Mucosa of rectum (tissue), 2 donors: ENCODE measurements around the gene RCOR1.
"Not testable (repeated sequence)": the region's sequence is repeated elsewhere in the genome, so short reads cannot be mapped to it uniquely, and the experiment has no call there.

Source experiments
- H3K27ac ChIP-seq, 2 donors: one replicate each; pipeline ENCODE4 v1.7.0; 2013; ENCODE audit warnings: inconsistent platforms in 2 of 2, low read depth in 2 of 2, low read length in 2 of 2
- H3K27me3 ChIP-seq, 2 donors: one replicate each; pipeline ENCODE4 v1.7.0; 2013; ENCODE audit warnings: low read length in 2 of 2; ENCODE audit not compliant: control insufficient read depth in 2 of 2, insufficient read depth in 2 of 2
- H3K36me3 ChIP-seq, 2 donors: one replicate each; pipeline ENCODE4 v1.7.0; 2013; ENCODE audit warnings: low read length in 2 of 2; ENCODE audit not compliant: control insufficient read depth in 2 of 2, insufficient read depth in 2 of 2
- H3K4me1 ChIP-seq, 2 donors: one replicate each; pipeline ENCODE4 v1.7.0; 2013; ENCODE audit warnings: low read length in 2 of 2, mild to moderate bottlenecking in 1 of 2; ENCODE audit not compliant: control insufficient read depth in 2 of 2, insufficient read depth in 2 of 2
- H3K4me3 ChIP-seq, 2 donors: one replicate each; pipeline ENCODE4 v1.7.0; 2013; ENCODE audit warnings: low read length in 2 of 2
- H3K9ac ChIP-seq, 2 donors: one replicate each; pipeline ENCODE4 v1.7.0; 2013; ENCODE audit warnings: low read length in 2 of 2, low read depth in 1 of 2, mild to moderate bottlenecking in 1 of 2
- H3K9me3 ChIP-seq, 2 donors: one replicate each; pipeline ENCODE4 v1.7.0; 2013; ENCODE audit warnings: low read length in 2 of 2; ENCODE audit not compliant: control insufficient read depth in 2 of 2
- donor health status: healthy.
- donor health status: Normal muscosa, but diverticular disease.

Gene RCOR1

GRCh38 chr14:102758087-102758486 lies 165.6 kb downstream of the RCOR1 start:
- H3K9me3 ChIP-seq = no peaks in the 10 kb centered on the region
- H3K27ac ChIP-seq = no peak overlapping the region
- H3K9ac ChIP-seq = no peak overlapping the region
- H3K4me1 ChIP-seq = no peaks in the 10 kb centered on the region
- no peaks in the 10 kb centered on the region for H3K36me3 ChIP-seq
- H3K27me3 ChIP-seq = no peaks in the 10 kb centered on the region
- H3K4me3 ChIP-seq = no peak overlapping the region

- H3K4me3 ChIP-seq = no peak overlapping the region
- H3K4me1 ChIP-seq = no peaks in the 10 kb centered on the region
- H3K36me3 ChIP-seq = no peaks in the 10 kb centered on the region
- H3K27me3 ChIP-seq = no peaks in the 10 kb centered on the region
- H3K9me3 ChIP-seq = no peaks in the 10 kb centered on the region
- no peak overlapping the region for H3K27ac ChIP-seq
- no peak overlapping the region for H3K9ac ChIP-seq
Measured at GRCh38 chr14:102759456-102760187, 167.2 kb downstream of the RCOR1 start.

- no peak overlapping the region for H3K27ac ChIP-seq
- H3K9ac ChIP-seq = no peak overlapping the region
- H3K27me3 ChIP-seq = no peaks in the 10 kb centered on the region
- H3K9me3 ChIP-seq = no peaks in the 10 kb centered on the region
- no peaks in the 10 kb centered on the region for H3K4me1 ChIP-seq
- no peaks in the 10 kb centered on the region for H3K36me3 ChIP-seq
- no peak overlapping the region for H3K4me3 ChIP-seq
Measured at GRCh38 chr14:102760496-102761193, 168.2 kb downstream of the RCOR1 start.

GRCh38 chr14:102761206-102761605 lies 168.8 kb downstream of the RCOR1 start:
- Histone ChIP-seq H3K9me3 (no peaks in the 10 kb centered on the region), H3K4me3 (no peak overlapping the region), H3K36me3 (no peaks in the 10 kb centered on the region), H3K27ac (no peak overlapping the region), H3K4me1 (no peaks in the 10 kb centered on the region), H3K27me3 (no peaks in the 10 kb centered on the region), H3K9ac (no peak overlapping the region)

GRCh38 chr14:102764220-102764671 lies 171.8 kb downstream of the RCOR1 start:
- H3K4me1 ChIP-seq = no peaks in the 10 kb centered on the region
- H3K9ac ChIP-seq = no peak overlapping the region
- no peak overlapping the region for H3K27ac ChIP-seq
- H3K36me3 ChIP-seq = no peaks in the 10 kb centered on the region
- no peaks in the 10 kb centered on the region for H3K27me3 ChIP-seq
- no peak overlapping the region for H3K4me3 ChIP-seq
- H3K9me3 ChIP-seq = no peaks in the 10 kb centered on the region

GRCh38 chr14:102765770-102766169 lies 173.3 kb downstream of the RCOR1 start:
- H3K4me3 ChIP-seq, H3K9me3 ChIP-seq, H3K27ac ChIP-seq, H3K4me1 ChIP-seq, H3K36me3 ChIP-seq, H3K27me3 ChIP-seq, H3K9ac ChIP-seq: not testable (repeated sequence)

- H3K27me3 ChIP-seq = no peaks in the 10 kb centered on the region
- no peaks in the 10 kb centered on the region for H3K36me3 ChIP-seq
- H3K27ac ChIP-seq = peak overlapping the region; percentile 8 to 32
- no peaks in the 10 kb centered on the region for H3K4me1 ChIP-seq
- no peaks in the 10 kb centered on the region for H3K9me3 ChIP-seq
- H3K9ac ChIP-seq = no peak overlapping the region
- H3K4me3 ChIP-seq = no peak overlapping the region
Measured at GRCh38 chr14:102768223-102769048, 176.0 kb downstream of the RCOR1 start.

GRCh38 chr14:102769049-102769327 lies 176.5 kb downstream of the RCOR1 start:
- H3K9me3 ChIP-seq = no peaks in the 10 kb centered on the region
- H3K9ac ChIP-seq = no peak overlapping the region
- H3K36me3 ChIP-seq = no peaks in the 10 kb centered on the region
- peak overlapping the region in 1 of 2 donors; percentile 32 for H3K27ac ChIP-seq
- no peaks in the 10 kb centered on the region for H3K27me3 ChIP-seq
- H3K4me1 ChIP-seq = no peaks in the 10 kb centered on the region
- no peak overlapping the region for H3K4me3 ChIP-seq

GRCh38 chr14:102770147-102771123 lies 178.0 kb downstream of the RCOR1 start:
- Histone ChIP-seq H3K9ac (no peak overlapping the region), H3K4me3 (no peak overlapping the region), H3K36me3 (no peaks in the 10 kb centered on the region), H3K9me3 (no peaks in the 10 kb centered on the region), H3K4me1 (peaks cover 4 to 6% of the 10 kb centered on the region in 2 donors), H3K27ac (no peak overlapping the region), H3K27me3 (no peaks in the 10 kb centered on the region)
